GM19099 (cell line): ENCODE data around the gene POSTN.

Experiments used
- POLR2A ChIP-seq: IDR thresholded peaks from 3 replicates; pipeline ENCODE4 v1.6.1; 2011; ENCODE audit warnings: low read depth; ENCODE audit not compliant: insufficient read length; ENCODE audit errors: extremely low read depth

POSTN gene

DNA sequence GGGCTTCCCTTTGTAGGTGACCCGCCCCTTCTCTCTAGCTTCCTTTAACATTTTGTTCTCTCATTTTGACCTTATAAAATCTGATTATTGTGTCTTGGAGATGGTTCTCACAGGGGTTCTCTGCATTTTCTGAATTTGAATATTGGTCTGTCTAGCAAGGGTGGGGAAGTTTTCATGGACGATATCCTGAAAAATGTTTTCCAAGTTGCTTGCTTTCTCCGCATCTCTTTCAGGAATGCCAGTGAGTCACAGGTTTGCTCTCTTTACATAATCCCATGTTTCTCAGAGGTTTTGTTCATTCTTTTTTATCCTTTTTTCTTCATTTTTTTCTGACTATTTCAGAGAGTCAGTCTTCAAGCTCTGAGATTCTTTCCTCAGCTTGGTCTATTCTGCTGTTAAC lies 53.6 kb downstream of the POSTN start:
- TF ChIP-seq POLR2A, result no peak

DNA sequence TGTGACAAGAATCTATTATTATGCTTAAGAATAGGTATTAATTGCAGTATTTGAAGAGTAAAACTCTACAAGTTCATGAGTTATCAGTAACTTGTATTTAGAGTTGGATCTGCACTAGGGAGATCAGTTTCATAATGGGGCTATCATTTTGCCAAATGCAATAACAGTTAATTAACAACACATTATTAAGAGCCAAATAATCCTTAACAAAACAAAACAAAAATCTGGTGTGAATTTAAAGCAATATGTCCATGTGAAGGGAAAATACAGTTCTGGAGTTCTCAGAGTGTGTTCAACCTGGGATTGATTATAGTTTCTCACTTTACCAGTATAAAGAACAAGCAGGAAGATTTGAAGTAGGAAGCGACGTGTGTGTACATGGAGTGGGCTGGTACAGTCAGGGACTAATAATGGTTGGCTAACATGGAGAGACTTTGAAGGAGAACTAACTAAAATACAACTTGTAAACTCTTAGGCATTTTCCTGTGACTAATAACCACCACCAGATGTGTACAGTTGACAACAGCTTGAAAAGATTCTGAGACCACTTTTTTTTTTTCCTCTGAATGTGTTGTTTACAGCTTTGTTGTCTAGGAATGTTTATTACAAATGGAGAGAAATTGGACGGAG lies 58.5 kb downstream of the POSTN start:
- TF ChIP-seq POLR2A, result no peak

GRCh38 chr13:37539170-37539569 lies 59.4 kb downstream of the POSTN start:
- no peak for TF ChIP-seq POLR2A

DNA sequence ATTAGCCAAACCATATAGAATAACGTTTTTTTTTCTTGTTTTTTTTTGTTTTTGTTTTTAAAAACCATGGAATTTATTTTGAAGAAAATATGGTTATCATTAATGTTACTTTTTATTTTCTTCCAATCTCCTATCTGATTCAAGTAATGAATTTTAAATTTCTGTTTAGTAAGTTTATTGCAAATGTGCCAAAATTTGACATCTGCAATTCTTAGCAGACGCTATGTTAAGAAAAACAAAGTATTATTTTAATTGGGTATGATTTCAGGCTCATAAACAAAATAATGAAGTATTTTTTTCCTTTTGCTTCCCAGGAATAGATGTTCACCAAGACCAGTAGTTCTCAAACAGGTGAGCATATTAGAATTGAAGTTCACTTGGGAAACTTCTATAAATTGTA lies 63.1 kb downstream of the POSTN start:
- no peak for TF ChIP-seq POLR2A

GRCh38 chr13:37534676-37535075 lies 63.9 kb downstream of the POSTN start:
- TF ChIP-seq POLR2A, result no peak

- TF ChIP-seq POLR2A, result no peak
These were observed 64.4 kb downstream of the POSTN start for GRCh38 chr13:37534181-37534580.

DNA sequence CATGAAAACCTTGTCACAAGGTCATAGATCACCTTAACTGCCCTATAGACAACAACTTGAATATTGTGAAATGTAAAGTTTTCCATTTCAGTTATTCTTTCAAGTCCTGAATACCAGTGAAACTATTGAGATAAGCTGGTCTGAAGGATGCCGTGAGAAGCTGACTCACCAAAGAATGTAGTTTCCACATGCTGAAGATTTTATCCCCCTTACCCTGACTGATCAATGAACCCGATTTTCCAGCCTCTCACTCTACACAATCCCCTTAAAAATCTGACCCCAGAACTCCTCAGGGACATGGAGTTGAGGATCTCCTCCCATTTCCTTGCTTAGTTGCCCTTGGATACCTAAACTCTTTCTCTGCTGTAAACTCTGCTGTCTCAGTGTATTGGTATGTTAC lies 67.5 kb downstream of the POSTN start:
- TF ChIP-seq POLR2A, result no peak

- no peak for TF ChIP-seq POLR2A
These were observed 68.7 kb downstream of the POSTN start for GRCh38 chr13:37529751-37530385.

DNA sequence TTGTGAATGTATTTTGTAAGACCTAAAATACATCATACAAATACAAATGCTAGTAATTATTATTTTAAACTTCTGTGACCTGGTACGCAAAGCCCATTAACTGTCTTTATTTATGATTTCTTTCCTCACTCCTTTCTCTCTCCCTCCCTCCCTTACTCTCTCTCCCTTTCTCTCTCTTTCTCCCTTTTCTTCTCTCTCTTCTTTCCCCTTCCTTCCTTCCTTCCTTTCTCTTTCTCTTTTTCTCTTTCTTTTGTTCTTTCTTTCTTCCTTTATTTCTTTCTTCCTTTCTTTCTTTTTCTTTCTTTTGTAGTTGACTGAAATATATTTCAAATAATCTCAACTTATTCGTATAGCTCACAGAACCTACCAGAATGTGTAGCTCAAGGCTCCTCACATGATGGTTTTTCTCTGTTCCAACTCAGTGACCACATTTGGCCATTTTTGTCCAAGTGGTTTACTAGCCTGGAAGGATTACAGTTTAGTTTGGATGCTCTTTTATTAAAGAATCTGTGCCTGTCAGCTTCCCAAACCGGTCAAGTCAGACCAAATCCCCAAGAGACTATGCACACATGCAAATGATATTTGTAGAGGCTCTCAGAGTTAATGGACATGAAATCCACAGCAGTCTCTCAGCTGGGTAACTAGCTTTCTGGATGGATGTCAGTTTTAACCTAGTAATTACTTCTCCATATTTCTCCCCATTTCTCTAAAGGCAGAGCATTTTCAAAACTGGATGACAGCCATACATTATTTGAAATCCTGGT lies 71.7 kb downstream of the POSTN start:
- TF ChIP-seq POLR2A, result no peak

- no peak for TF ChIP-seq POLR2A
These were observed 83.3 kb downstream of the POSTN start for GRCh38 chr13:37515226-37515625.
